A172 (cell line): ENCODE data around the gene MRPL20. TPM values are rescaled to one million over a fixed set of nuclear protein-coding genes. Genes with fewer than 3 reads are reported as not detected.

Experiments used
- total RNA-seq: library from RNA; depleted of rRNA; stranded (reverse); fragments of >200 nt; shearing (Covaris generic); gene quantifications from 2 replicates; pipeline ENCODE4 v1.2.3, GENCODE V29; 2014; rRNA removed

The MRPL20 gene
- total RNA-seq, 1 experiment from 2014 or later, result 151 TPM

Other genes with a start within 250 kb of the MRPL20 start
- not detected in 2 replicates for gene TTLL10, start 233.4 kb downstream of the MRPL20 start, total RNA-seq
- gene TNFRSF18, start 200.7 kb downstream of the MRPL20 start, total RNA-seq, result not detected in 2 replicates
- not detected in 2 replicates for gene TNFRSF4, start 193.1 kb downstream of the MRPL20 start, total RNA-seq
- 93.4 and 109 TPM in 2 replicates for gene SDF4, start 175.3 kb downstream of the MRPL20 start, total RNA-seq
- 30.7 and 38.8 TPM in 2 replicates for gene B3GALT6, start 175.1 kb downstream of the MRPL20 start, total RNA-seq
- gene C1QTNF12, start 160.6 kb downstream of the MRPL20 start, total RNA-seq, result not detected in 2 replicates
- 26.2 and 38.0 TPM in 2 replicates for gene UBE2J2, start 133.4 kb downstream of the MRPL20 start, total RNA-seq
- gene SCNN1D, start 126.9 kb downstream of the MRPL20 start, total RNA-seq, result 0.83 and 0.93 TPM in 2 replicates
- gene ACAP3, start 99.4 kb downstream of the MRPL20 start, total RNA-seq, result 37.2 and 37.5 TPM in 2 replicates
- gene PUSL1, start 98.7 kb downstream of the MRPL20 start, total RNA-seq, result 15.6 and 17.3 TPM in 2 replicates
- 48.4 and 56.7 TPM in 2 replicates for gene INTS11, start 82.6 kb downstream of the MRPL20 start, total RNA-seq
- 17.0 and 19.5 TPM in 2 replicates for gene CPTP, start 82.5 kb downstream of the MRPL20 start, total RNA-seq
- gene TAS1R3, start 76.0 kb downstream of the MRPL20 start, total RNA-seq, result 0.22 and 0.33 TPM in 2 replicates
- 47.7 and 58.2 TPM in 2 replicates for gene DVL1, start 57.9 kb downstream of the MRPL20 start, total RNA-seq
- gene MXRA8, start 48.7 kb downstream of the MRPL20 start, total RNA-seq, result 0.24 TPM in 1 of 2 replicates, not detected in the other
- 120 and 123 TPM in 2 replicates for gene AURKAIP1, start 32.1 kb downstream of the MRPL20 start, total RNA-seq
- 35.6 and 43.2 TPM in 2 replicates for gene CCNL2, start 8.0 kb downstream of the MRPL20 start, total RNA-seq
- 0.12 TPM in 1 of 2 replicates, not detected in the other for gene ANKRD65, start 14.0 kb upstream of the MRPL20 start, total RNA-seq
- gene VWA1, start 28.4 kb upstream of the MRPL20 start, total RNA-seq, result 0.91 and 2.0 TPM in 2 replicates
- not detected in 2 replicates for gene ATAD3C, start 42.4 kb upstream of the MRPL20 start, total RNA-seq
- gene ATAD3B, start 64.5 kb upstream of the MRPL20 start, total RNA-seq, result 8.0 and 12.0 TPM in 2 replicates
- 16.4 and 19.2 TPM in 2 replicates for gene ATAD3A, start 104.9 kb upstream of the MRPL20 start, total RNA-seq
- not detected in 2 replicates for gene TMEM240, start 133.3 kb upstream of the MRPL20 start, total RNA-seq
- gene SSU72, start 167.6 kb upstream of the MRPL20 start, total RNA-seq, result 49.7 and 56.2 TPM in 2 replicates
- gene FNDC10, start 192.8 kb upstream of the MRPL20 start, total RNA-seq, result not detected in 2 replicates
- gene MIB2, start 208.2 kb upstream of the MRPL20 start, total RNA-seq, result 13.9 and 19.4 TPM in 2 replicates
- gene MMP23B, start 224.9 kb upstream of the MRPL20 start, total RNA-seq, result 3.9 TPM in 1 of 2 replicates, not detected in the other